T-helper 1 cell (primary cell): ENCODE data around the gene MGAT4B.
A peak's percentile ranks its signal among the peaks of the same experiment; 100 is the strongest.
"Not testable (repeated sequence)": the region's sequence is repeated elsewhere in the genome, so short reads cannot be mapped to it uniquely, and the experiment has no call there.

Source experiments
- DNase-seq, 5 donors: peaks; one replicate each; pipeline ENCODE4 v3.0.0-alpha.2; 2012 to 2020

Gene MGAT4B

GRCh38 chr5:179794171-179794570 is 12.5 kb downstream of the MGAT4B start:
- no peak for DNase-seq

- peak in 4 of 5 donors; percentile 36 to 55 (median 48) for DNase-seq
These were observed 13.1 kb downstream of the MGAT4B start, which contains the start of gene LTC4S for GRCh38 chr5:179793468-179794139. LTC4S (plus strand) TSS chr5:179793986; CDS start chr5:179794081, 95 bp downstream.

DNA sequence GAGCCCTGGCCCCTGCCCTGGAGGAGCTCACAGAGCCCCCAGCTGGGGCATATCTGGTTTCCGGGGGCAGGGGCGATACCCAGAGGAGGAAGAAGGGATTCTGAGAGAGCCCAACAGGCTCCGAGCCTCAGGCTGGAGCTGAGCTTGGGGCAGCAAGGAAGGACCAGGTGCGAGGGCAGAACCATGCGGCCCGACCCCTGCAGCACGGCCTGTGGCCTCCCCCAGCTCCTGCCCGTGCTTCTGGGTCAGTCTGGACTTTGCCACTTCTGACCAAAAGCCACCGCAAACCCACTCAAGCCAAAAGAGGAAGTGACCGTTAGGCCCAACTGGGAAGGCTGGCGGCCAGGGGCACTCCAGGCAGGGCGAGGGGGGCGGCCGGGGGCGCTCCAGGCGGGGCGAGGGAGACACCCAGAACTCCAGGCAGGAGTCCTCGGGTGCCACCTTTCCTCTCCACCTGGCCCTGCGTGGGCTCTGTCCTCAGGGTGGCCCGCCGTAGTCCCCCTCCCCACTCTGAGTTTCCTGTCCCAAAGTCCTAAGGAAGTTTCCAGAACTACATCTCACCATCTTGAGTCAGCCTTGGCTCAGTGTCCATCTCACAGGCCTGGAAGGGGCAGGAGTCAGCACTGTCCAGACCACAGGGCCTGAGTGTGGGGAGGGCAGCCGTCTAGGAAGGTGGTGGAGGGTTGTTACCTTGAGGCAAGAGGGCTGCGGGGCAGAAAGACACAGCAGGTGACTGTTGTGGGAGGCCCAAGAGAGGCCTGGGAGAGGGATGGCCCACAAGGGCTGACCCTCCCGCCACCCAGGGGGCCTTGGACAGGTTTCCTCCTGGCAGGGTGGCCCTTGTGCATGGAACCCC is 13.8 kb downstream of the MGAT4B start:
- DNase-seq = no peak

- DNase-seq = no peak
These were observed 14.6 kb downstream of the MGAT4B start for GRCh38 chr5:179791881-179792611.

- DNase-seq = not testable (repeated sequence)
These were observed 17.4 kb downstream of the MGAT4B start for GRCh38 chr5:179789278-179789677.

- DNase-seq = no peak
These were observed 18.3 kb downstream of the MGAT4B start for GRCh38 chr5:179788193-179788854.

DNA sequence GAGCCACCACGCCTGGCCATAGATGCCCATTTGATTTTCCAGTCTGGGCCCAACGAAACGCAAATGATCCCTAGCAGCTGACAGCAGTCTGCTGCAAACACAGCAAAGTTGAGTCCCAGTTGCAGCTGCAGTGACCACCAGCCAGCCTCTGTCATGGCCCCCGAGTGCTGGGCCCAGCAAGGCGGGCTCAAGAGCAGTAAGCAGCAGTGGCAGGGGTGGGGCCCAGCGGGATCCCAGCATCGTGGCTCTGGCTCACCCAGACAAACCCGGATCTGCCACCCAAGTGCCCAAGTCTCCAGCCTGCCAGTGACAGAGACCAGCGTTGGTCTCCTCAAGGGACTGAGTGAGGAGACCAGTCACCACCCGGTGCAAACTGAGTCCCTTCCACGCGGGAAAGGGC is 19.8 kb downstream of the MGAT4B start:
- DNase-seq = no peak

GRCh38 chr5:179783128-179783527 is 23.5 kb downstream of the MGAT4B start:
- DNase-seq = no peak

GRCh38 chr5:179781846-179782245 is 24.8 kb downstream of the MGAT4B start:
- DNase-seq = no peak

- DNase-seq = no peak
These were observed 26.3 kb downstream of the MGAT4B start for GRCh38 chr5:179780362-179780761.

GRCh38 chr5:179779826-179780225 is 26.8 kb downstream of the MGAT4B start:
- DNase-seq = no peak

DNA sequence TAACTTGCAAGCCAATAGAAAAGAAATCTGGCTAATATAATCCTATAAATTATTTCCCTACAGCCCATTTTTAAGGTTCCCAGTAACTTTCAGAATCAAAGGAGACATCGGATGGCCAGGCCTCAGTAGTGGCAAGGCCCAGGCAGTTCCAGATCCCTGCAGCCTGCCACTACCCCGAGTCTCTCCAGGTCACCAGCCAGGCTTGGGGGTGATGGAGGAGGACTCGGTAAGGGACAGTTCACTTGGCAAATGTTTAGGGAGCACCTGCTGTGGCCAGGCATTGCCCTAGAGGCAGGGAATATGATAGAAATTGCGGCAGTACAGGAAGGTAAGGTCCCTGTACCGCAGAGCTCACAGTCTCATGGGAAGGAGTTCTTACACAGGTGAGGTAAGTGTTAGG is 28.1 kb downstream of the MGAT4B start:
- DNase-seq = no peak

GRCh38 chr5:179777909-179778308 is 28.8 kb downstream of the MGAT4B start:
- DNase-seq = no peak

DNA sequence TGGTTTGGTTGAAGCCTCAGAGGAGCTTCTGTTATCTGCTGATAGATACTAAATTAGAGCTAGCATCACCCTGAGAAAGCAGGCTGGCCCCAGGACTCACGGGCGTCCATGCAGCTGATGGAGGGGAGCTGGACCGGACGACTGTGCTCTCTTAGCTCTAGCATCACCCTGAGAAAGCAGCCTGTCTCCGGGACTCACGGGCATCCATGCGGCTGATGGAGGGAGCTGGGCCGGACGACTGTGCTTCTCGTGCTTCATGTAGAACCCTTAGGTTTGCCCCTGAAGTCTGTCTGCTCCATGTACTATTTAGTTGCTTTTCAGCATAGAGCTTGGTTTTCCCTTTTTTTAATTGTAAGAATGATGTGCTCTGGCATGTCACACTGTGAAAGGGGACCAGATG is 29.2 kb downstream of the MGAT4B start:
- no peak for DNase-seq

DNA sequence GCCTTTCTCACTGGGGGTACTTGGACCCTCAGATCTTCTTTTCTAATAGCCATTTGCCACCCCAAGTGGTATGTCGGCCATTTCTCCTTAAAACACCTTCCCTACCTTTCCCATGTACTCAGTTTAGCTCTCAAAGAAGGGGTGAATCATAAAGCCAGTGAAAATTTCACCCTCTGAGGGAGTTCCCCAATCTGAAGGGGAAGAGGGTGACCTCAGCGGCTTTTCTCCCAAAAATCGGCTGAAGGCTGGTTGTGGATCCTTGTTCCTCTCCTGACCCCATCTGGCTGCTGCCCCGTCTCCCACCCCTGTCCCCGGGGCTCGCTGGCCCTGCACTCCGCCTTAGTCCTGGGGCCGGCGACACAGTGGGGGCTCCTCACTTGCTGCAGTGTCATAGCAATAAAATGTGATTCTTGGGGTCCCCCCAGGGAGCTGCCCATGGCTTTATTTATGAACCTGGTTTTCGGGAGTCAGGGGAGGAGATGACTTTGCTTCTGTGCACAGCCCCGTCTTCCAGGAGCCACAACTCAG is 30.2 kb downstream of the MGAT4B start:
- DNase-seq = no peak

- DNase-seq = no peak
These were observed 32.2 kb downstream of the MGAT4B start for GRCh38 chr5:179774442-179774841.

DNA sequence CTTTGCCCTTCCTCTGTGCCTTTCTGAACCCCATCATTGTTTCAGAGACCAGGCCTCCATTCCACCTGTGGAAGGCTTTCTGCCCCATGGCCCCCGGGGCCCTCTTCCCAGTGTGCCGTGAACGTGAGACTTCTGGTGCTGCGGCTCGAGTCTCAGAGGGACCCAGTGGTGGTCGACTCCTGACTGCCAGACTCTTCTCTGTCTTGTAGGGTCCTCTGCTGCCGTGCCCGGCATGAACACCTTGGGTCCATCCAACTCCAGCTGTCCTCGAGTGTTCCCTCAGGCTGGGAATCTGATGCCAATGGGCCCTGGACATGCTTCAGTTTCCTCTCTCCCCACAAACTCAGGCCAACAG is 33.0 kb downstream of the MGAT4B start:
- DNase-seq = no peak

GRCh38 chr5:179772351-179772750 is 34.3 kb downstream of the MGAT4B start:
- DNase-seq = no peak

DNA sequence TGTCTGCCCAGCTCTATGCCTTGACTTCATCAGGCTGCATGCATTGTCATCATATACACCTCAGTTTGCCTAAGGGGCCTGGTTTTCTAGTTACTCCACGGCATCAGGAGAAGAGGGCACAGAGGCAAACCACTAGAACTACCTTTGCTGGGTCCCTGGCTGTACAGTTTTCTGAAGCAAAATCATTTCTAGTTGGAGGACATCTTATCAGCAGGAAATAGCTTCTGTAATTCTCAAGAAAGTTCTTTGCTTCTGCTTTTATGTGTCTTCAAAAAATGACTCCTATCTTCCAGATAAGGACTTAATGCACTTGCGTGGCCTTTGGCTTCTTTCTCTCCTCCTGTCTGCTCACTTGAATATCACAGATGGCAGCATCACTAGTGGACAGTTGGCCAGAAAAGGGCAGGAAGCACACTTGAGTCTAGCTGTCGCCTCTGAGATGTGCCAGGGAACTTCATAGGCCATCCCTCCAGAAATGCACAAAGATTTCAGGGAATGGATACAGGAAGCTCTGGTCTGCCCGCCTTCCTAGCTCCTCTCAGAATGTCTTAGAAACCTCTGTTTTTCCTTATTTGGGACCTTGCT is 35.3 kb downstream of the MGAT4B start:
- no peak for DNase-seq

GRCh38 chr5:179769796-179770195 is 36.9 kb downstream of the MGAT4B start:
- no peak for DNase-seq

DNA sequence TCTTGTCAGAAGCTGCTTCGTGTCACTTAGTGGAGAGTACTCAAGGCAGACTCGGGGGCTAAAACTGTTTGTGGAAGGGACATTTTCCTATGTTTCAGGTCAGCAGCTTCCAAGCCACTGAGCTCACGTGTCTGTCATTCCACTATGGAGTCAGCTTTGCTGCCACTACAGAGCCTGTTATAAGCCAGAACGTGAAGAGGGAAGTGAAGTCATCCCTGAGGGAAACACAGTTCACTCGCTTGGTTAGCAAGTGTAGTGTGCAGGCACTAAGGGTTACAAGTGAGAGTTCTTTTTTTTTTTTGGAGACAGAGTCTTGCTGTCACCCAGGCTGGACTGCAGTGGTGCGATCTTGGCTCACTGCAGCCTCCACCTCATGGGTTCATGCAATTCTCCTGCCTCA is 37.4 kb downstream of the MGAT4B start:
- DNase-seq = no peak
